Natural killer cell (primary cell): ENCODE data around the gene LSM3. TPM values are rescaled to one million over a fixed set of nuclear protein-coding genes. Genes with fewer than 3 reads are reported as not detected.

Experiments
- ATAC-seq, 3 donors: fragments of 150-1000 bp in 2 of 3; fragments of 200-7000 bp in 1 of 3; cut with Tn5 transposase; 1 replicate in 1 of 3; 2 replicates in 2 of 3; pipeline ENCODE4 v1.10.0; 2021; ENCODE audit warnings: mild to moderate bottlenecking in 2 of 3, moderate library complexity in 2 of 3
- DNase-seq, 2 donors: peaks; one replicate each; pipeline versions ENCODE4 v3.0.0 to v3.0.0-alpha.2; 2013 to 2021; ENCODE audit warnings: mixed read lengths in 1 of 2
- H3K27ac ChIP-seq: one replicate; pipeline ENCODE4 v1.5.1; 2013; ENCODE audit warnings: mild to moderate bottlenecking, low read length
- H3K27me3 ChIP-seq: one replicate; pipeline ENCODE4 v1.6.1; 2013; ENCODE audit warnings: low read length; ENCODE audit not compliant: control insufficient read depth, insufficient read depth
- H3K36me3 ChIP-seq: one replicate; pipeline ENCODE4 v1.6.1; 2013; ENCODE audit warnings: low read length; ENCODE audit not compliant: control insufficient read depth, insufficient read depth
- H3K4me1 ChIP-seq: one replicate; pipeline ENCODE4 v1.6.1; 2013; ENCODE audit warnings: low read length; ENCODE audit not compliant: control insufficient read depth, insufficient read depth
- H3K4me3 ChIP-seq: one replicate; pipeline ENCODE4 v1.5.1; 2013; ENCODE audit warnings: low read length
- H3K9me3 ChIP-seq: one replicate; pipeline ENCODE4 v1.6.1; 2013; ENCODE audit warnings: low read length; ENCODE audit not compliant: control insufficient read depth, insufficient read depth
- H3K27ac Mint-ChIP-seq, 2 donors: one replicate each; pipeline ENCODE4 v1.8.0; 2022; ENCODE audit warnings: mild to moderate bottlenecking in 2 of 2, mixed read lengths in 2 of 2, moderate library complexity in 1 of 2
- H3K27me3 Mint-ChIP-seq, 2 donors: one replicate each; pipeline ENCODE4 v1.8.0; 2022; ENCODE audit warnings: low read depth in 2 of 2, mixed read lengths in 2 of 2
- H3K36me3 Mint-ChIP-seq: one replicate; pipeline ENCODE4 v1.8.0; 2022; ENCODE audit warnings: mixed read lengths
- H3K4me1 Mint-ChIP-seq, 2 donors: one replicate each; pipeline ENCODE4 v1.8.0; 2022; ENCODE audit warnings: mixed read lengths in 2 of 2
- H3K4me3 Mint-ChIP-seq: one replicate; pipeline ENCODE4 v1.8.0; 2022; ENCODE audit warnings: mild to moderate bottlenecking, moderate library complexity, mixed read lengths
- H3K9me3 Mint-ChIP-seq, 2 donors: one replicate each; pipeline ENCODE4 v1.8.0; 2022; ENCODE audit warnings: mixed read lengths in 2 of 2
- CTCF ChIP-seq: fragments of 200-600 bp; IDR thresholded peaks from one replicate; pipeline ENCODE4 v1.8.0; 2022; ENCODE audit warnings: antibody characterized with exemption
- WGBS: methylation state at CpG from one replicate; pipeline ENCODE4 v1.1.7; 2013; ENCODE audit warnings: missing lambda C conversion rate; ENCODE audit not compliant: insufficient coverage; 5-methylcytosine and 5-hydroxymethylcytosine counted together
- intact Hi-C: fragments of 100-400 bp; cut with micrococcal nuclease; formaldehyde crosslinking; loops from one replicate; pipeline ENCODE4 v1.14.2; 2022
- total RNA-seq, 4 donors: library from RNA; stranded (reverse); fragments of 120-200 nt in 1 of 4; gene quantifications; one replicate each; pipeline versions ENCODE4 v1.2.3 to v1.2.4, GENCODE V29; 2013 to 2022

The LSM3 gene
- total RNA-seq, 3 donors from 2014 or later (not counting 1 experiment from before 2014, with no cell fraction given) = 7.6 to 9.1 (median 8.9) TPM

GRCh38 chr3:14133188-14133800, 45.3 kb upstream of the LSM3 start:
- TF ChIP-seq CTCF = no peak
- Mint-ChIP-seq H3K9me3 (no peaks in the 10 kb centered on the region), H3K4me1 (peaks cover 5 to 13% of the 10 kb centered on the region in 2 donors), H3K36me3 (peaks cover 22% of the 10 kb centered on the region), H3K27ac (peak overlapping the region in 1 of 2 donors; percentile 78), H3K4me3 (no peak overlapping the region), H3K27me3 (no peaks in the 10 kb centered on the region)
- intact Hi-C loops = no loop called here
- 95% methylated on average over 10 of the region's 10 CpGs for WGBS
- ATAC-seq = no peak
- Histone ChIP-seq H3K36me3 (peaks cover 83% of the 10 kb centered on the region), H3K27ac (no peak overlapping the region), H3K27me3 (no peaks in the 10 kb centered on the region), H3K9me3 (no peaks in the 10 kb centered on the region), H3K4me1 (peaks cover under 1% of the 10 kb centered on the region), H3K4me3 (no peak overlapping the region)
- DNase-seq = no peak

GRCh38 chr3:14133876-14134275, 44.7 kb upstream of the LSM3 start:
- no peak for ATAC-seq
- Histone ChIP-seq H3K4me3 (no peak overlapping the region), H3K27me3 (no peaks in the 10 kb centered on the region), H3K36me3 (peaks cover 83% of the 10 kb centered on the region), H3K9me3 (no peaks in the 10 kb centered on the region), H3K27ac (no peak overlapping the region), H3K4me1 (no peaks in the 10 kb centered on the region)
- no peaks in the 10 kb centered on the region for H3K9me3 Mint-ChIP-seq
- no peak overlapping the region for H3K4me3 Mint-ChIP-seq
- peaks cover 17% of the 10 kb centered on the region for H3K36me3 Mint-ChIP-seq
- over 99% methylated on average over 5 of the region's 5 CpGs for WGBS
- DNase-seq = no peak
- H3K27me3 Mint-ChIP-seq = no peaks in the 10 kb centered on the region
- intact Hi-C loops = no loop called here
- no peak for TF ChIP-seq CTCF
- H3K27ac Mint-ChIP-seq = no peak overlapping the region
- peaks cover 0 to 7% of the 10 kb centered on the region in 2 donors for H3K4me1 Mint-ChIP-seq

- H3K9me3 Mint-ChIP-seq = no peaks in the 10 kb centered on the region
- no peaks in the 10 kb centered on the region for H3K27me3 ChIP-seq
- no peak for TF ChIP-seq CTCF
- H3K4me3 ChIP-seq = no peak overlapping the region
- H3K9me3 ChIP-seq = no peaks in the 10 kb centered on the region
- intact Hi-C loops = no loop called here
- H3K4me1 ChIP-seq = no peaks in the 10 kb centered on the region
- peaks cover 0 to 6% of the 10 kb centered on the region in 2 donors for H3K4me1 Mint-ChIP-seq
- H3K36me3 ChIP-seq = peaks cover 87% of the 10 kb centered on the region
- H3K36me3 Mint-ChIP-seq = peaks cover 16% of the 10 kb centered on the region
- no peaks in the 10 kb centered on the region for H3K27me3 Mint-ChIP-seq
- 97% methylated on average over 6 of the region's 6 CpGs for WGBS
- no peak for DNase-seq
- H3K27ac ChIP-seq = no peak overlapping the region
- no peak overlapping the region for H3K4me3 Mint-ChIP-seq
- ATAC-seq = no peak
- no peak overlapping the region for H3K27ac Mint-ChIP-seq
Measured at GRCh38 chr3:14134291-14134690, 44.3 kb upstream of the LSM3 start.

GRCh38 chr3:14135581-14135980, 43.0 kb upstream of the LSM3 start:
- Histone ChIP-seq H3K9me3 (no peaks in the 10 kb centered on the region), H3K27me3 (no peaks in the 10 kb centered on the region), H3K36me3 (peaks cover 79% of the 10 kb centered on the region), H3K4me1 (peaks cover 3% of the 10 kb centered on the region), H3K4me3 (no peak overlapping the region), H3K27ac (no peak overlapping the region)
- intact Hi-C loops = no loop called here
- WGBS = 94% methylated on average over 9 of the region's 11 CpGs
- ATAC-seq (no peak), DNase-seq (no peak)
- Mint-ChIP-seq H3K4me1 (peaks cover 3 to 4% of the 10 kb centered on the region in 2 donors), H3K27me3 (no peaks in the 10 kb centered on the region), H3K27ac (peak overlapping the region; percentile 32 to 66), H3K4me3 (no peak overlapping the region), H3K36me3 (peaks cover 16% of the 10 kb centered on the region), H3K9me3 (no peaks in the 10 kb centered on the region)
- no peak for TF ChIP-seq CTCF
